Testis (tissue), 2 donors: ENCODE measurements around the gene DPP6.

ENCODE experiments used
- POLR2A ChIP-seq: fragments of 450-650 bp; IDR thresholded peaks from one replicate; pipeline ENCODE4 v1.6.1; 2017; ENCODE audit warnings: antibody characterized with exemption, mild to moderate bottlenecking, moderate library complexity
- TF ChIP-seq, protein P1 (sequence below), 3 experiments: fragments of 450-650 bp in 2 of 3; fragments of 200-600 bp in 1 of 3; sonication (generic) in 1 of 3; IDR thresholded peaks; one replicate each; pipeline ENCODE4 v1.5.1; 2016 to 2019; ENCODE audit warnings: antibody characterized with exemption in 3 of 3, mild to moderate bottlenecking in 2 of 3, moderate library complexity in 1 of 3

DNA sequence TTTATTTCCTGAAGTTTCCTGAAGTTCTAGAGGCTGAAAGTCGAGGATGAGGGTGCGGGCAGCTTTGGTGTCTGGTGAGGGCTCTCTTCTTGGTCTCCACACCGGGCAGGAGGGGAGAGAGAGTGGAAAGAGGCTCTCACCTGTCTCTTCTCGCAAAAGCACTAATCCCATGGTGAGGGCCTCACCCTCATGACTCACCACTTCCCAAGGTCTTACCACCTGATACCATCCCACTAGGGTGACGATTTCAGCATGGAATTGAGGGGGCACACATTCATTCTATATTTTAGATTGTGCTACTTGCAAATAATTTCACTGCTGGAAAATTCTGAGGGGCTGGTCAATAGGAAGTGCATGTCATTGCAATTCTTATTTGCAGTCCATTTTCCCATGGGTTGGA lies 292.9 kb downstream of the DPP6 start:
- TF ChIP-seq, protein P1, sequence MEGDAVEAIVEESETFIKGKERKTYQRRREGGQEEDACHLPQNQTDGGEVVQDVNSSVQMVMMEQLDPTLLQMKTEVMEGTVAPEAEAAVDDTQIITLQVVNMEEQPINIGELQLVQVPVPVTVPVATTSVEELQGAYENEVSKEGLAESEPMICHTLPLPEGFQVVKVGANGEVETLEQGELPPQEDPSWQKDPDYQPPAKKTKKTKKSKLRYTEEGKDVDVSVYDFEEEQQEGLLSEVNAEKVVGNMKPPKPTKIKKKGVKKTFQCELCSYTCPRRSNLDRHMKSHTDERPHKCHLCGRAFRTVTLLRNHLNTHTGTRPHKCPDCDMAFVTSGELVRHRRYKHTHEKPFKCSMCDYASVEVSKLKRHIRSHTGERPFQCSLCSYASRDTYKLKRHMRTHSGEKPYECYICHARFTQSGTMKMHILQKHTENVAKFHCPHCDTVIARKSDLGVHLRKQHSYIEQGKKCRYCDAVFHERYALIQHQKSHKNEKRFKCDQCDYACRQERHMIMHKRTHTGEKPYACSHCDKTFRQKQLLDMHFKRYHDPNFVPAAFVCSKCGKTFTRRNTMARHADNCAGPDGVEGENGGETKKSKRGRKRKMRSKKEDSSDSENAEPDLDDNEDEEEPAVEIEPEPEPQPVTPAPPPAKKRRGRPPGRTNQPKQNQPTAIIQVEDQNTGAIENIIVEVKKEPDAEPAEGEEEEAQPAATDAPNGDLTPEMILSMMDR (IDR thresholded peaks at IDR 0.05) = no peak
- TF ChIP-seq POLR2A = no peak
